Neural cell (in vitro differentiated cells): ENCODE measurements around the gene GPRIN3. TPM values are rescaled to one million over a fixed set of nuclear protein-coding genes. Genes with fewer than 3 reads are reported as not detected.

Experiments used
- H2AFZ ChIP-seq: fragments of 200-600, 300-800 bp; sonication (generic), shearing (Covaris generic); 2 replicates; pipeline ENCODE4 v1.6.0; 2014; ENCODE audit warnings: low read depth, mild to moderate bottlenecking, antibody characterized with exemption, low read length, moderate library complexity
- H3F3A ChIP-seq: fragments of 200-600 bp; shearing (Covaris generic); 2 replicates; pipeline ENCODE4 v1.6.1; 2016; ENCODE audit warnings: mild to moderate bottlenecking, moderate library complexity, mixed read lengths, antibody characterized with exemption, low read length; ENCODE audit not compliant: insufficient read depth, poor library complexity, severe bottlenecking
- H3K27ac ChIP-seq: fragments of 200-600, 300-800 bp; sonication (generic), shearing (Covaris generic); 2 replicates; pipeline ENCODE4 v1.5.1; 2014; ENCODE audit warnings: mild to moderate bottlenecking, low read length, moderate library complexity
- H3K27me3 ChIP-seq: fragments of 300-800, 200-600 bp; sonication (generic), shearing (Covaris generic); 2 replicates; pipeline ENCODE4 v1.6.0; 2014; ENCODE audit warnings: mild to moderate bottlenecking, low read depth, low read length, moderate library complexity; ENCODE audit not compliant: insufficient read depth
- H3K36me3 ChIP-seq: fragments of 300-800, 200-600 bp; sonication (generic), shearing (Covaris generic); 2 replicates; pipeline ENCODE4 v1.5.1; 2014; ENCODE audit warnings: mild to moderate bottlenecking, antibody characterized with exemption, low read length, moderate library complexity; ENCODE audit not compliant: insufficient read depth
- H3K4me2 ChIP-seq: fragments of 300-800, 200-600 bp; sonication (generic), shearing (Covaris generic); 2 replicates; pipeline ENCODE4 v1.6.0; 2014; ENCODE audit warnings: mild to moderate bottlenecking, low read length
- H3K4me3 ChIP-seq: fragments of 300-800, 200-600 bp; sonication (generic), shearing (Covaris generic); 2 replicates; pipeline ENCODE4 v1.5.1; 2014; ENCODE audit warnings: mild to moderate bottlenecking, low read length, moderate library complexity
- H3K79me2 ChIP-seq: fragments of 200-600 bp; shearing (Covaris generic); replicated peaks from 2 replicates; pipeline ENCODE4 v1.6.0; 2014; ENCODE audit warnings: mild to moderate bottlenecking, low read length, moderate library complexity; ENCODE audit not compliant: insufficient read depth
- H3K9ac ChIP-seq: fragments of 300-800, 200-600 bp; sonication (generic), shearing (Covaris generic); 2 replicates; pipeline ENCODE4 v1.6.1; 2016; ENCODE audit warnings: mild to moderate bottlenecking, low read length, mixed read lengths
- H3K9me2 ChIP-seq: fragments of 200-600 bp; shearing (Covaris generic); 2 replicates; pipeline ENCODE4 v1.6.1; 2016; ENCODE audit warnings: mild to moderate bottlenecking, low read length, mixed read lengths; ENCODE audit not compliant: insufficient read depth
- H3K9me3 ChIP-seq: fragments of 200-600, 300-800 bp; sonication (generic), shearing (Covaris generic); 2 replicates; pipeline ENCODE4 v1.6.1; 2016; ENCODE audit warnings: mild to moderate bottlenecking, mixed run types, low read length, moderate library complexity, mixed read lengths
- H4K20me1 ChIP-seq: fragments of 200-600 bp; shearing (Covaris generic); 2 replicates; pipeline ENCODE4 v1.6.1; 2016; ENCODE audit warnings: mild to moderate bottlenecking, mixed run types; ENCODE audit not compliant: insufficient read depth
- CTCF ChIP-seq: fragments of 450-650 bp; IDR thresholded peaks from 2 replicates; pipeline ENCODE4 v1.5.1; 2014; ENCODE audit warnings: antibody characterized with exemption, mild to moderate bottlenecking, moderate library complexity; ENCODE audit not compliant: poor library complexity, severe bottlenecking
- EP300 ChIP-seq: fragments of 450-650 bp; conservative IDR thresholded peaks from 2 replicates; pipeline ENCODE4 v1.6.1; 2014; ENCODE audit warnings: antibody characterized with exemption, mild to moderate bottlenecking, moderate library complexity; ENCODE audit not compliant: poor library complexity, severe bottlenecking
- EZH2 ChIP-seq: fragments of 200-600, 300-800 bp; shearing (Covaris generic), sonication (generic); IDR thresholded peaks from 2 replicates; pipeline ENCODE4 v1.6.1; 2014; ENCODE audit warnings: antibody characterized with exemption, low read length, borderline replicate concordance, mild to moderate bottlenecking; ENCODE audit not compliant: insufficient read depth, poor library complexity, severe bottlenecking
- MXI1 ChIP-seq: fragments of 450-650 bp; conservative IDR thresholded peaks from 2 replicates; pipeline ENCODE4 v1.6.1; 2014; ENCODE audit warnings: antibody characterized with exemption, mild to moderate bottlenecking; ENCODE audit not compliant: poor library complexity, severe bottlenecking
- POLR2AphosphoS5 ChIP-seq: IDR thresholded peaks from 2 replicates; pipeline ENCODE4 v1.6.1; 2012
- RAD21 ChIP-seq: fragments of 450-650 bp; conservative IDR thresholded peaks from 2 replicates; pipeline ENCODE4 v1.6.1; 2014; ENCODE audit warnings: antibody characterized with exemption, mild to moderate bottlenecking, moderate library complexity
- REST ChIP-seq: IDR thresholded peaks from 2 replicates; pipeline ENCODE4 v1.6.1; 2012; ENCODE audit warnings: borderline replicate concordance
- SMC3 ChIP-seq: fragments of 450-650 bp; conservative IDR thresholded peaks from 2 replicates; pipeline ENCODE4 v1.6.1; 2014; ENCODE audit warnings: antibody characterized with exemption, mild to moderate bottlenecking, moderate library complexity; ENCODE audit not compliant: poor library complexity
- TAF1 ChIP-seq: IDR thresholded peaks from 2 replicates; pipeline ENCODE4 v1.6.1; 2012; ENCODE audit warnings: low read depth
- polyA plus RNA-seq: library from polyadenylated mRNA; depleted of rRNA; stranded (reverse); fragments of >200 nt; gene quantifications from 2 replicates; pipeline ENCODE4 v1.2.3, GENCODE V29; 2014

Gene GPRIN3
- polyA plus RNA-seq, 1 donor from 2014 or later = 7.0 TPM

DNA sequence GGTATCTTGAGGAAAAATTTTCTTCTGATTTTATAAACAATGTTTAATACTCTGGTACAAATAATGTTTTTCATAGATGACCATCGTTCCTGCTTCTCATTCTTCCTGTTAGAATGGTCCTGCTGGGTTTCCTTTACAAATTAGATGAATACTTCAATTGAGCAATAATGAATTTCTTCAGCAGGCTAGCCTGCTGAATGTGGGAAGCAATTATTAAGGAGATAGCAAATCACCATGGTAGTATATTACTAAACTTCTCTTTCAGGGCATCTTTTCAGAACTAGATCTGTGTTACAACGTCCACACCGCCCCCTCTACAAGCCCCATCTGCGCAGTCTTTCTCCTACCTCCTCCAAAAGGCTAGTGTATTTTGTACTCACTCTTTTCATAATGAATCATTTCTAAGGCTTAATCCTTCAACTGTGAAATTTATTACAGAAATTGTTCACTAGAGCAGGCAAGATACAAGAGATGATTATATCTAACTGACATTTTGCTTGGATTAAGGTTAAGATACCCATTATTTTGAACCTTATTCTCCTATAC, 38.4 kb downstream of the GPRIN3 start:
- no peak overlapping the region for H3K4me3 ChIP-seq
- no peaks in the 10 kb centered on the region for H3K9me3 ChIP-seq
- no peak overlapping the region for H2AFZ ChIP-seq
- no peaks in the 10 kb centered on the region for H3F3A ChIP-seq
- no peaks in the 10 kb centered on the region for H4K20me1 ChIP-seq
- H3K36me3 ChIP-seq = no peaks in the 10 kb centered on the region
- H3K27ac ChIP-seq = no peak overlapping the region
- no peaks in the 10 kb centered on the region for H3K79me2 ChIP-seq
- H3K9ac ChIP-seq = no peak overlapping the region
- no peak for TF ChIP-seq POLR2AphosphoS5
- no peak for TF ChIP-seq EZH2
- TF ChIP-seq MXI1 = no peak
- no peak for TF ChIP-seq SMC3
- TF ChIP-seq EP300 = no peak
- no peak for TF ChIP-seq REST
- no peak for TF ChIP-seq TAF1
- TF ChIP-seq CTCF = no peak
- TF ChIP-seq RAD21 = no peak
- H3K9me2 ChIP-seq = no peaks in the 10 kb centered on the region
- no peak overlapping the region for H3K4me2 ChIP-seq
- no peaks in the 10 kb centered on the region for H3K27me3 ChIP-seq

- Histone ChIP-seq H3K9me2 (no peaks in the 10 kb centered on the region), H4K20me1 (no peaks in the 10 kb centered on the region), H3K27ac (no peak overlapping the region), H3K9me3 (no peaks in the 10 kb centered on the region), H2AFZ (no peak overlapping the region), H3K79me2 (no peaks in the 10 kb centered on the region), H3K4me3 (no peak overlapping the region), H3K9ac (no peak overlapping the region), H3K36me3 (no peaks in the 10 kb centered on the region), H3K27me3 (no peaks in the 10 kb centered on the region), H3K4me2 (no peak overlapping the region), H3F3A (no peaks in the 10 kb centered on the region)
- TF ChIP-seq REST = no peak
- TF ChIP-seq TAF1 = no peak
- no peak for TF ChIP-seq SMC3
- no peak for TF ChIP-seq EZH2
- TF ChIP-seq RAD21 = no peak
- no peak for TF ChIP-seq EP300
- no peak for TF ChIP-seq POLR2AphosphoS5
- no peak for TF ChIP-seq MXI1
- TF ChIP-seq CTCF = no peak
These were observed 38.9 kb downstream of the GPRIN3 start for GRCh38 chr4:89268679-89269078.
